CD4-positive, CD25-positive, alpha-beta regulatory T cell (primary cell): Measurements from ENCODE around the gene PSMG3. TPM values are rescaled to one million over a fixed set of nuclear protein-coding genes. Genes with fewer than 3 reads are reported as not detected.

ENCODE experiments used
- ATAC-seq, 2 donors: fragments of 150-1000 bp; cut with Tn5 transposase; one replicate each; pipeline ENCODE4 v1.10.0; 2021; ENCODE audit warnings: low read depth in 2 of 2, moderate number of reproducible peaks in 2 of 2, moderate library complexity in 1 of 2
- DNase-seq, 3 donors: peaks; one replicate each; pipeline versions ENCODE4 v3.0.0 to v3.0.0-alpha.2; 2012 to 2022; ENCODE audit warnings: mixed read lengths in 1 of 3
- H3K27ac ChIP-seq: one replicate; pipeline ENCODE4 v1.7.0; 2013; ENCODE audit warnings: mild to moderate bottlenecking, low read length; ENCODE audit not compliant: insufficient read depth, poor library complexity, severe bottlenecking
- H3K27me3 ChIP-seq: one replicate; pipeline ENCODE4 v1.7.0; 2013; ENCODE audit warnings: low read length; ENCODE audit not compliant: control insufficient read depth, insufficient read depth
- H3K36me3 ChIP-seq: one replicate; pipeline ENCODE4 v1.7.0; 2013; ENCODE audit warnings: mild to moderate bottlenecking, low read length, moderate library complexity; ENCODE audit not compliant: control insufficient read depth, insufficient read depth
- H3K4me1 ChIP-seq: 2 replicates; pipeline ENCODE4 v1.7.0; 2013; ENCODE audit warnings: mild to moderate bottlenecking, low read length; ENCODE audit not compliant: insufficient read depth, control insufficient read depth, poor library complexity, severe bottlenecking
- H3K4me3 ChIP-seq: one replicate; pipeline ENCODE4 v1.7.0; 2013; ENCODE audit warnings: low read depth, mild to moderate bottlenecking, low read length, moderate library complexity
- H3K9me3 ChIP-seq, 2 experiments: 1 replicate in 1 of 2; 2 replicates in 1 of 2; pipeline ENCODE4 v1.7.0; 2013; ENCODE audit warnings: low read length in 2 of 2, mild to moderate bottlenecking in 1 of 2, moderate library complexity in 1 of 2; ENCODE audit not compliant: control insufficient read depth in 2 of 2
- H3K27ac Mint-ChIP-seq, 3 donors: one replicate each; pipeline ENCODE4 v1.8.0; 2020 to 2022; ENCODE audit warnings: mild to moderate bottlenecking in 3 of 3, mixed read lengths in 3 of 3, moderate library complexity in 2 of 3
- H3K27me3 Mint-ChIP-seq: one replicate; pipeline ENCODE4 v1.8.0; 2022; ENCODE audit warnings: mild to moderate bottlenecking, mixed read lengths
- H3K36me3 Mint-ChIP-seq: one replicate; pipeline ENCODE4 v1.8.0; 2020; ENCODE audit warnings: mixed read lengths
- H3K4me1 Mint-ChIP-seq, 4 donors: one replicate each; pipeline ENCODE4 v1.8.0; 2020 to 2022; ENCODE audit warnings: mixed read lengths in 4 of 4, mild to moderate bottlenecking in 1 of 4
- H3K4me3 Mint-ChIP-seq, 4 donors: one replicate each; pipeline ENCODE4 v1.8.0; 2020 to 2022; ENCODE audit warnings: mild to moderate bottlenecking in 4 of 4, mixed read lengths in 4 of 4, moderate library complexity in 3 of 4
- H3K9me3 Mint-ChIP-seq, 7 donors: one replicate each; pipeline ENCODE4 v1.8.0; 2020 to 2022; ENCODE audit warnings: mixed read lengths in 7 of 7, mild to moderate bottlenecking in 3 of 7, moderate library complexity in 2 of 7
- polyA plus RNA-seq, 4 donors: library from polyadenylated mRNA; unstranded; fragments of 300-500 nt; fragmentation: Illumina TruSeq; gene quantifications; one replicate each; pipeline ENCODE4 v1.2.3, GENCODE V29; 2021
- total RNA-seq: library from RNA; stranded (reverse); gene quantifications from one replicate; pipeline ENCODE4 v1.2.3, GENCODE V29; 2022

Gene PSMG3
- total and polyA plus RNA-seq, 5 donors from 2014 or later = 16.3 to 47.8 (median 45.7) TPM

DNA sequence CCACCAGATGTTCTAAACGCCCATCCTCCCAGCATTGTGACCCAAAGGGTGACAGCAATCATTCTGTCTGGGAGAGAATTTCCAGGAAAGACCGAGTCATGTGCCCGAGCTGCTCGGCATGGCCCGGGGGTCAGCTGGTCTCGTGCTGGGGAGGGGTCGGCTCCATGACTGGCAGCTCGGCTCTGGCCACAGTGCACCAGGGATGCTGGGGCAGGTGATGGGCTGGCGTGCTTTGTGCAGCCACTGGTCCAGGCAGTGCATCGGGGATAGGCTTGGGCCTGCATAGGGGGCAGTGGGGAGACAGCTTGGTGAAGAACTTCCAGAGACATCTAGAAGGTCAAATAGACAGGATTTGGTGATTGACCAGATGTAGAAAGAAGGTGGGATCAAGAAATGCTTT, 39.2 kb upstream of the PSMG3 start:
- H3K36me3 Mint-ChIP-seq = no peaks in the 10 kb centered on the region
- H3K27ac Mint-ChIP-seq = no peak overlapping the region
- H3K4me1 Mint-ChIP-seq = peaks cover 0 to 2% (median 0%) of the 10 kb centered on the region in 4 donors
- Histone ChIP-seq H3K4me1 (no peaks in the 10 kb centered on the region), H3K9me3 (no peaks in the 10 kb centered on the region), H3K36me3 (no peaks in the 10 kb centered on the region), H3K4me3 (no peak overlapping the region), H3K27me3 (no peaks in the 10 kb centered on the region), H3K27ac (no peak overlapping the region)
- no peak for DNase-seq
- no peaks in the 10 kb centered on the region for H3K9me3 Mint-ChIP-seq
- peaks cover 8% of the 10 kb centered on the region for H3K27me3 Mint-ChIP-seq
- H3K4me3 Mint-ChIP-seq = no peak overlapping the region
- no peak for ATAC-seq

GRCh38 chr7:1608318-1608717, 38.5 kb upstream of the PSMG3 start:
- Histone ChIP-seq H3K27ac (no peak overlapping the region), H3K36me3 (no peaks in the 10 kb centered on the region), H3K4me1 (no peaks in the 10 kb centered on the region), H3K27me3 (no peaks in the 10 kb centered on the region), H3K4me3 (no peak overlapping the region), H3K9me3 (no peaks in the 10 kb centered on the region)
- H3K4me1 Mint-ChIP-seq = peaks cover 0 to 2% (median 0%) of the 10 kb centered on the region in 4 donors
- H3K4me3 Mint-ChIP-seq = no peak overlapping the region
- H3K9me3 Mint-ChIP-seq = no peaks in the 10 kb centered on the region
- DNase-seq (no peak), ATAC-seq (no peak)
- peaks cover 8% of the 10 kb centered on the region for H3K27me3 Mint-ChIP-seq
- H3K27ac Mint-ChIP-seq = no peak overlapping the region
- H3K36me3 Mint-ChIP-seq = no peaks in the 10 kb centered on the region

DNA sequence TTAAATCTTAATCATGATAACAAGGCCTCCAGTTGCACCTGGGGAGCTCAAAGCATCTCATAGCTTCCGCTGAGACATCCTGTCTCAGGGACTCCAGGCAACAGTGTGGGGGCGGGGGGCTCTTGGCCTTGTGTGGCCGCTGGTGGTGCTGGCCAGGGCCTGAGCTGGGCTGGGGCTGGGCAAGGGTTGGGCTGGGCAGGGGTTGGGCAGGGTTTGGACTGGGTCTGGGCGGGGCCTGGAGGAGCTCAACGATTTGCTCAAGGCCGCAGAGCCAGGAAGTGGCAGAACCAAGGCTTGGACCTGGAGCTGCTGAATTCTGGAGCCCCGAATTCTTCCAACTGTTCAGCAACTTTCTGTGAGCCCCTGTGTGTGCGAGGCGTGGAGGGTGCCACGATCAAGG, 37.9 kb upstream of the PSMG3 start:
- Histone ChIP-seq H3K27me3 (no peaks in the 10 kb centered on the region), H3K4me1 (no peaks in the 10 kb centered on the region), H3K27ac (no peak overlapping the region), H3K4me3 (no peak overlapping the region), H3K36me3 (no peaks in the 10 kb centered on the region), H3K9me3 (no peaks in the 10 kb centered on the region)
- no peaks in the 10 kb centered on the region for H3K9me3 Mint-ChIP-seq
- H3K36me3 Mint-ChIP-seq = no peaks in the 10 kb centered on the region
- H3K27me3 Mint-ChIP-seq = peaks cover 8% of the 10 kb centered on the region
- ATAC-seq (no peak), DNase-seq (no peak)
- peaks cover 0 to 2% (median 0%) of the 10 kb centered on the region in 4 donors for H3K4me1 Mint-ChIP-seq
- peak overlapping the region in 1 of 3 donors; percentile 6 for H3K27ac Mint-ChIP-seq
- no peak overlapping the region for H3K4me3 Mint-ChIP-seq

- Mint-ChIP-seq H3K27me3 (peaks cover 8% of the 10 kb centered on the region), H3K27ac (no peak overlapping the region), H3K9me3 (no peaks in the 10 kb centered on the region), H3K4me1 (peaks cover 0 to 2% (median 0%) of the 10 kb centered on the region in 4 donors), H3K4me3 (no peak overlapping the region), H3K36me3 (no peaks in the 10 kb centered on the region)
- no peaks in the 10 kb centered on the region for H3K9me3 ChIP-seq
- ATAC-seq (no peak), DNase-seq (no peak)
- H3K4me1 ChIP-seq = no peaks in the 10 kb centered on the region
- H3K36me3 ChIP-seq = no peaks in the 10 kb centered on the region
- H3K4me3 ChIP-seq = no peak overlapping the region
- H3K27ac ChIP-seq = no peak overlapping the region
- no peaks in the 10 kb centered on the region for H3K27me3 ChIP-seq
Measured at GRCh38 chr7:1607001-1607400, 37.2 kb upstream of the PSMG3 start.

DNA sequence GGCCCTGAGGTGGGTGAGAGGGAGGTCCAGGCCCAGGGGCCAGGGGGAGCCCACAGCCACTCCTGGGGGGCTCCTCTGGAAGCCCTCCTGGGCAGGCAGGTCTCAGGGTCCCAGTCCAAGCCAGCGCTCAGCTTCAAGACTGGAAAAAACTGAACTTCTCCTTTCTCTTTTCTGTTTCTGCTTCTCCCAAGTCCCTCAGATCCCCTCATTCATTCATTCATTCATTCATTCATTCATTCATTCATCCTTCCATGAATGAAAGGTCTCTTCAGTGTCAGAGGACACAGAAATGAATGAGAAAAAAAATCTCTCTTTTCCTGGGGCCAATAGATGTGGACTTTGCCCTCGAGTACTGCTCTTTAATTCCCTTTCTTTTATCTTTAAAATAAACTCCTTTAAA, 34.6 kb upstream of the PSMG3 start:
- H3K9me3 ChIP-seq = no peaks in the 10 kb centered on the region
- H3K36me3 ChIP-seq = no peaks in the 10 kb centered on the region
- DNase-seq = no peak
- Mint-ChIP-seq H3K4me1 (peaks cover 0 to 2% (median 0%) of the 10 kb centered on the region in 4 donors), H3K27ac (no peak overlapping the region), H3K4me3 (no peak overlapping the region), H3K9me3 (no peaks in the 10 kb centered on the region), H3K36me3 (no peaks in the 10 kb centered on the region), H3K27me3 (peaks cover 12% of the 10 kb centered on the region)
- H3K4me1 ChIP-seq = no peaks in the 10 kb centered on the region
- ATAC-seq = no peak
- no peak overlapping the region for H3K27ac ChIP-seq
- H3K27me3 ChIP-seq = no peaks in the 10 kb centered on the region
- no peak overlapping the region for H3K4me3 ChIP-seq

DNA sequence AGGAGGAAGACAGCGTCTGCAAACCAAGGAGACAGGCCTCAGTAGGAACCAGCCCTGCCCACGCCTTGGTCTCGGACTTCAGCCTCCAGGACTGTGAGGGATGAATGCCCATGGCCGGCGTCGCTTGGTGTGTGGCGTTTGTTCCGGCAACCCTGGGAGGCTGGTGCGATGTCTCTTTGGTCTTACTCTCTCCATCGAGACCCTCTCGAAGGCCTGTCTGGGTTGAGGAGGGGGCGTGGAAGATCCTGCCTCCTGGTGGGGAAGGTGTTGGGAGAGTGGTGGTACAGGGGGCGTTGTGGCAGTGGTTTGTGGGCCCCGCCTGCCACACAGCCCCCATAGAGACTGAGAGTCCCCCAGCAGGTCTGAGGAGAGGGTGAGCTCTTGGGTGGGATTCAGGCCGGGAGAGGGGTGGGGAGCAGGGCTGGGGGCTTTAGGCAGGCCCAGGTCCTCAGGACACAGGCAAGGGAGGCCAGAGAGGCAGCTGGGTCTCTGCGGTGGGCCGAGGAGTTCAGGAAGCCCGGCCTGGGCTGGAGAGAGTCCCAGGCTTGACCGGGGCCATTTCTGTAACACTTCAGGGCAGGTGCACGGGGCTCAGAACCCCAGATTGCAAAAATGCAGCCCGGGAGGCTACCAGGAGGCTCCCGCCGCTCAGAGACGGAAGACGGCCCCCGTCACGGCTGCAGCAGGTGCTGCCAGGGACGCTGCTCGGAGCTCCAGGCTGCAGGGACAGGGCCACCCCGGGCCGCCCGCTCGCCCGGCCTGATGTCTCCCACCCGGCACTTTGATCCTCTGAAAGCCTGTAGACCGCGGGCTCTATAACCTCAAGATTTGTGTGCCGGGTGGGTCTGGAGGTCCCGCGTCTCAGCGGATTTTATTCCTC, 33.8 kb upstream of the PSMG3 start:
- no peak overlapping the region for H3K27ac Mint-ChIP-seq
- H3K9me3 Mint-ChIP-seq = peaks cover 0 to 1% (median 0%) of the 10 kb centered on the region in 7 donors
- H3K27ac ChIP-seq = no peak overlapping the region
- no peaks in the 10 kb centered on the region for H3K36me3 Mint-ChIP-seq
- H3K4me3 Mint-ChIP-seq = no peak overlapping the region
- H3K4me1 ChIP-seq = no peaks in the 10 kb centered on the region
- no peaks in the 10 kb centered on the region for H3K27me3 ChIP-seq
- H3K4me1 Mint-ChIP-seq = peaks cover 0 to 2% (median 0%) of the 10 kb centered on the region in 4 donors
- H3K36me3 ChIP-seq = no peaks in the 10 kb centered on the region
- peaks cover 12% of the 10 kb centered on the region for H3K27me3 Mint-ChIP-seq
- DNase-seq (no peak), ATAC-seq (no peak)
- H3K9me3 ChIP-seq = no peaks in the 10 kb centered on the region
- no peak overlapping the region for H3K4me3 ChIP-seq

- no peaks in the 10 kb centered on the region for H3K36me3 ChIP-seq
- no peak overlapping the region for H3K27ac ChIP-seq
- no peaks in the 10 kb centered on the region for H3K9me3 ChIP-seq
- Mint-ChIP-seq H3K36me3 (no peaks in the 10 kb centered on the region), H3K27me3 (peaks cover 12% of the 10 kb centered on the region), H3K27ac (no peak overlapping the region), H3K4me3 (no peak overlapping the region), H3K4me1 (peaks cover 0 to under 1% (median 0%) of the 10 kb centered on the region in 4 donors), H3K9me3 (peaks cover 0 to 2% (median 0%) of the 10 kb centered on the region in 7 donors)
- DNase-seq (no peak), ATAC-seq (no peak)
- H3K4me3 ChIP-seq = no peak overlapping the region
- no peaks in the 10 kb centered on the region for H3K27me3 ChIP-seq
- H3K4me1 ChIP-seq = no peaks in the 10 kb centered on the region
Measured at GRCh38 chr7:1602386-1602785, 32.6 kb upstream of the PSMG3 start.

DNA sequence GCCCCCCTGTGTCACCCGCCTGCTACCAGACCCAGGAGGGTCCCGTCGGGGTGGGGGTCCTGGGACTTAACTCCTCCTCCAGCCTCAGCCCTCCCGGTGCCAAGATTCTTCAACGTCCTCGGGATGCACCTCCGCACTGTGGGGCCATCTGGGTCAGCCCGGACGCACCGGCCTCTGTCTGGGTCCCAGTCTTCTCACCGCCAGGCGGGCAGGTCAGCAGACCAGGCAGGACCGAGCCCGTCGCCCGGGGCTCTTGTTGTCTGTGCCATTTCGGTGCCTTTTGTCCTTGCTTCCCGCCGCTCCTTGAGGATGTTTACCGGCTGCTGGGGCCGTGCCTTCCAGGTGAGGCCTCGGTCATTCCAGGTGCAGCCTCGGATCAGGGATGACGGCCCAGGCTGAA, 32.1 kb upstream of the PSMG3 start:
- Histone ChIP-seq H3K4me3 (no peak overlapping the region), H3K27me3 (no peaks in the 10 kb centered on the region), H3K27ac (no peak overlapping the region), H3K9me3 (no peaks in the 10 kb centered on the region), H3K4me1 (no peaks in the 10 kb centered on the region), H3K36me3 (no peaks in the 10 kb centered on the region)
- no peak overlapping the region for H3K27ac Mint-ChIP-seq
- H3K4me1 Mint-ChIP-seq = no peaks in the 10 kb centered on the region
- no peak overlapping the region for H3K4me3 Mint-ChIP-seq
- peaks cover 12% of the 10 kb centered on the region for H3K27me3 Mint-ChIP-seq
- no peaks in the 10 kb centered on the region for H3K36me3 Mint-ChIP-seq
- ATAC-seq (no peak), DNase-seq (no peak)
- H3K9me3 Mint-ChIP-seq = peaks cover 0 to 2% (median 0%) of the 10 kb centered on the region in 7 donors
